A549 treated with AZD9567 at 1 μM for 4 hours (cell line): ENCODE data around the gene OOSP3. TPM values are rescaled to one million over a fixed set of nuclear protein-coding genes. Genes with fewer than 3 reads are reported as not detected.

Experiments
- total RNA-seq: library from RNA; stranded (reverse); fragments of 200-300 nt; extraction: Qiagen RNA extraction; gene quantifications from 5 replicates; pipeline ENCODE4 v1.2.3, GENCODE V29; 2022; ENCODE audit not compliant: insufficient read depth

OOSP3 gene, protein sequence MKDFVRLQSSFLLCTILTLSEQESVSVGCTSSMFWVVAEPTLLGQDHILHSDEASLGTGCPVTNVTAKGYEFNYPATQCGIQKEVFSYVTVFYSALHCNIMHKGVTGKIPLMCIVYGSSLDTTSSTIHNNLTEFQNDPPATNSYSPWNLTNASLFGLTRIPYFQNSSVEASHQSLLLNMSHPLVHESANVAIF
- not detected in 5 replicates for total RNA-seq

DNA sequence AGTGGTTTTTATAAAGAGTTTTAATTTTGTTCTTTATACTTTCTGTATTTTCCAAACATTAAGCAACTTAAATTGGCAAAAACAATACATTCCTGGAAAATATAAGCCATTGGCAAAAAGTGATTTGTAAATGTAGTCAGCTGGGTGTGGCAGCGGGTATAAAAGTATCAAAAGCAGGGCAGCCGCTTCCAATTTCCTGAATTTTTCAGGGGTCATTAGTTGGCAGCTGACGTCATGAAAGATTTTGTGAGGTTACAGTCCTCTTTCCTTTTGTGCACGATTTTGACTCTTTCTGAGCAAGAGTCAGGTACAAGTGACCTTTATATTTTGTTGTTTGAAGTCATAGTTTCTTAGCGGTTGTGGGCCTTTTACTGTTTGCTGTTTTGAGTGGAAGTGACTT lies at the start of gene OOSP3:
TSS of gene OOSP3 (plus strand) at position 208 of the 400 bp plus-strand sequence. CDS start at position 235, 27 bp downstream.

DNA sequence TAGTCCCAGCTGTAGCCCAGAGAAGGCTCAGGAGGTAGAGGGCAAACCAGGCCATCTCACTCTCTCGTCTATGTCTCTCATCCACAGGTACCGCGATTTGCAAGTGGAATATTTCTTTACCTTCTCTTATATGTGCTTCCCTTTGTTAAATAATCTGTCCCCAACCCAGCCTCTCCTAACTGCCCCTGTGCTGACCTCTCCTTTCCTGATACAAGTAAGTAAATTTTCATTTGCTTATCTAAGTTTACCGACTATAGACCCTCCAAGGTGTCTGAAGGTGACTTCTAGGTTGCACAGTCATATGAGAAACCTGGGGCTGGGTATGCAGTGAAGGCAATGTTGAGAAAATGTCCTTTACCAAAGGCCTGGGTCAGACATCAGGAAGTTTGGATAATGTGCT lies 33.2 kb upstream of the OOSP3 start, which contains the start of gene CBLIF:
TSS of gene CBLIF (minus strand) at position 101 of the 400 bp plus-strand sequence. CDS start at position 55, 46 bp downstream.

DNA sequence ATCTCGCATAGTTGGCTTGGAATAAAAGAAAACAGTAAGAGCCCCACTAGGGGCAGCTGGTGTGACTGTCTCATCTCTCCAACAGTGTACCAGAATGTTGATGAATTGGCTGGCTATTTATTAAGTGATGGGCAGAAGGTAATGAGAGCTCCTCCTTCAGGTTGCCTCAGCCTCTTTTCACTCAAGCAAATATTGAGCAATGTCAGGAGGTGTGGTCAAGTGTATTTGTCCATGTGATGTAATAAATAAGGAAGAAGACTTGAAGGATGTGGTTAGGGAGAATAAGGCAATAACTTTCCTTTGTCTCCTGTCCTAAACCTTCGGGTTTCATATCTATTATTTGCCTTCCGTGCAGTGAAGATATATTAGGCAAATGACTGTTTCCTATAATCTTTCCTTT lies 12.2 kb upstream of the OOSP3 start, which contains the start of gene TCN1:
TSS of gene TCN1 (minus strand) at position 91 of the 400 bp plus-strand sequence. CDS start at position 74, 17 bp downstream.

DNA sequence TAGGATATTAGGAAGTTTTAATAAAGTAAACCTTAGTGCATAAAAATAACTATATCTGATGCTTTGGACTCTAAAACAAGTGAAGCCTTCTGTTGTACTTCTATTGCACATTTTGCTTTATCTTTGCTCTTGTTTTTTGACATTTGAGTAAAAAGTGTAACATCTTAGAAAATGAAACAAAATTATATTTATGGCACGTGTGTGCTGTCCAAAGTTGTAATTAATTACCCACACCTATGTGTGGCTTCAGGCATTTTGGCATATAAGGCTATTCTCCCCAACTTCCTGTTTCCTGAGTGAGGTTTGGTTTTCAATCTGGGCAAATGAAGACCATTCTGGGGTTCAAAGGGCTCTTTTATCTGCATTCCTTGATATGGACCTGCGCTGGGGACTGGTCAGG lies 59.5 kb downstream of the OOSP3 start, which contains the start of gene OOSP1:
TSS of gene OOSP1 (plus strand) at position 301 of the 400 bp plus-strand sequence. CDS start at position 324, 23 bp downstream.

Other genes with a start within 250 kb of the OOSP3 start
- gene PATL1, start 209.7 kb upstream of the OOSP3 start, total RNA-seq: 41.1 to 51.4 TPM (median 45.7 TPM) in 5 replicates
- not detected in 5 replicates for gene OR10V1, start 164.9 kb upstream of the OOSP3 start, total RNA-seq
- 19.7 to 26.4 TPM (median 23.3 TPM) in 5 replicates for gene STX3, start 123.4 kb upstream of the OOSP3 start, total RNA-seq
- gene MRPL16, start 68.0 kb upstream of the OOSP3 start, total RNA-seq: 63.5 to 82.2 TPM (median 66.3 TPM) in 5 replicates
- gene CBLIF, start 33.3 kb upstream of the OOSP3 start, total RNA-seq: not detected in 5 replicates
- gene TCN1, start 12.3 kb upstream of the OOSP3 start, total RNA-seq: 0.09 to 0.26 TPM (median 0.20 TPM) in 3 of 5 replicates, not detected in the others
- not detected in 5 replicates for gene OOSP1, start 59.6 kb downstream of the OOSP3 start, total RNA-seq
- not detected in 5 replicates for gene OOSP4A, start 85.3 kb downstream of the OOSP3 start, total RNA-seq
- gene OOSP4B, start 138.4 kb downstream of the OOSP3 start, total RNA-seq: not detected in 5 replicates
- gene OOSP2, start 161.6 kb downstream of the OOSP3 start, total RNA-seq: not detected in 5 replicates
- gene MS4A3, start 177.9 kb downstream of the OOSP3 start, total RNA-seq: not detected in 5 replicates
- not detected in 5 replicates for gene MS4A2, start 209.9 kb downstream of the OOSP3 start, total RNA-seq